ENCODE results near the gene KIR2DL1.

- TF ChIP-seq CTCF (IDR thresholded peaks at IDR 0.05; ENCODE audit: insufficient read depth, low read depth, low read length) (no peak), EZH2 (IDR thresholded peaks at IDR 0.05; ENCODE audit: insufficient read depth, low read length) (no peak)
Measured at GRCh38 chr19:54791476-54791875, 21.9 kb downstream of the KIR2DL1 start.

All from astrocyte (in vitro differentiated cells and primary cell).